Astrocyte of the cerebellum (primary cell): ENCODE data around the gene PNKP.

Source experiments
- DNase-seq: peaks from one replicate; pipeline ENCODE4 v3.0.0-alpha.2; 2011; ENCODE audit warnings: low read depth
- H3K4me3 ChIP-seq: 2 replicates; pipeline ENCODE4 v1.5.1; 2011; ENCODE audit warnings: mild to moderate bottlenecking, low read depth, low read length, moderate library complexity
- CTCF ChIP-seq: IDR thresholded peaks from 2 replicates; pipeline ENCODE4 v1.5.1; 2012; ENCODE audit warnings: low read length, low read depth, moderate library complexity, mild to moderate bottlenecking; ENCODE audit errors: missing control alignments
- in situ Hi-C: cut with HindIII; loops from 2 replicates; pipeline ENCODE4 v1.10.0; 2017; ENCODE audit warnings: low sequenced_read_pairs

Gene PNKP

GRCh38 chr19:49833599-49833998 lies 33.8 kb downstream of the PNKP start:
- no peak overlapping the region for H3K4me3 ChIP-seq
- in situ Hi-C loops: no loop called here
- no peak for TF ChIP-seq CTCF
- DNase-seq: no peak

GRCh38 chr19:49832556-49832955 lies 34.8 kb downstream of the PNKP start:
- no peak for TF ChIP-seq CTCF
- in situ Hi-C loops: no loop called here
- no peak overlapping the region for H3K4me3 ChIP-seq
- DNase-seq: no peak

GRCh38 chr19:49831592-49831991 lies 35.8 kb downstream of the PNKP start:
- in situ Hi-C loops: no loop called here
- no peak for TF ChIP-seq CTCF
- no peak overlapping the region for H3K4me3 ChIP-seq
- no peak for DNase-seq

GRCh38 chr19:49830766-49831165 lies 36.6 kb downstream of the PNKP start:
- no peak for DNase-seq
- in situ Hi-C loops: no loop called here

GRCh38 chr19:49829721-49830120 lies 37.7 kb downstream of the PNKP start:
- in situ Hi-C loops: no loop called here
- H3K4me3 ChIP-seq: no peak overlapping the region
- TF ChIP-seq CTCF: no peak
- no peak for DNase-seq

More at GRCh38 chr19:49830766-49831165, 36.6 kb downstream of the PNKP start:
- no peak for TF ChIP-seq CTCF
- H3K4me3 ChIP-seq: no peak overlapping the region

GRCh38 chr19:49829200-49829599 lies 38.2 kb downstream of the PNKP start:
- no peak for TF ChIP-seq CTCF
- DNase-seq: no peak
- in situ Hi-C loops: no loop called here
- H3K4me3 ChIP-seq: no peak overlapping the region

GRCh38 chr19:49827034-49827433 lies 40.3 kb downstream of the PNKP start:
- TF ChIP-seq CTCF: no peak
- in situ Hi-C loops: no loop called here
- no peak for DNase-seq
- no peak overlapping the region for H3K4me3 ChIP-seq
